OCI-LY7 (cell line): ENCODE data around the gene RASGRP4. TPM values are rescaled to one million over a fixed set of nuclear protein-coding genes. Genes with fewer than 3 reads are reported as not detected.

ENCODE experiments used
- BruUV-seq: library from RNA; stranded (reverse); fragments of 400-500 nt; replicated peaks from 2 replicates; lab custom pipeline; 2021; lab: Mats Ljungman, UMichigan
- CTCF ChIA-PET: fragments of 300-600 bp; sonication (Branson Sonifier 250); formaldehyde crosslinking; loops from one replicate; lab custom pipeline; 2022; ENCODE audit warnings: antibody characterized with exemption; ENCODE audit not compliant: unreplicated experiment; lab: Charles Lee
- POLR2A ChIA-PET: fragments of 300-600 bp; sonication (Branson Sonifier 250); formaldehyde crosslinking; loops from one replicate; lab custom pipeline; 2022; ENCODE audit warnings: antibody characterized with exemption; lab: Charles Lee
- DNase-seq: peaks from one replicate; pipeline ENCODE4 v3.0.0-alpha.2; 2015; ENCODE audit warnings: low spot score
- H2AFZ ChIP-seq: fragments of 200-600 bp; sonication (generic), shearing (Covaris generic); 2 replicates; pipeline ENCODE4 v1.6.1; 2014; ENCODE audit warnings: mild to moderate bottlenecking, antibody characterized with exemption, low read length, moderate library complexity
- H3K27ac ChIP-seq: fragments of 200-600 bp; sonication (generic); 2 replicates; pipeline ENCODE4 v1.5.1; 2014; ENCODE audit warnings: mixed run types, low read depth, mild to moderate bottlenecking, moderate library complexity, low read length, inconsistent platforms; ENCODE audit not compliant: poor library complexity, severe bottlenecking
- H3K36me3 ChIP-seq: fragments of 200-600 bp; sonication (generic); 2 replicates; pipeline ENCODE4 v1.6.1; 2014; ENCODE audit warnings: mild to moderate bottlenecking, antibody characterized with exemption, low read length, moderate library complexity, mixed read lengths; ENCODE audit not compliant: insufficient read depth
- H3K4me1 ChIP-seq: fragments of 200-600 bp; sonication (generic); 2 replicates; pipeline ENCODE4 v1.5.1; 2014; ENCODE audit warnings: mild to moderate bottlenecking, low read length; ENCODE audit not compliant: insufficient read depth, poor library complexity, severe bottlenecking
- H3K4me2 ChIP-seq: fragments of 200-600 bp; sonication (generic); 2 replicates; pipeline ENCODE4 v1.6.1; 2014; ENCODE audit warnings: mild to moderate bottlenecking, low read length
- H3K4me3 ChIP-seq: fragments of 200-600 bp; sonication (generic); 2 replicates; pipeline ENCODE4 v1.5.1; 2014; ENCODE audit warnings: mild to moderate bottlenecking, low read depth, low read length; ENCODE audit not compliant: poor library complexity, severe bottlenecking
- H3K79me2 ChIP-seq: fragments of 200-600 bp; sonication (generic); 2 replicates; pipeline ENCODE4 v1.6.1; 2016; ENCODE audit warnings: low read depth, mild to moderate bottlenecking, low read length, moderate library complexity, mixed read lengths; ENCODE audit not compliant: insufficient read depth
- H3K9me2 ChIP-seq: fragments of 200-600 bp; sonication (generic); 2 replicates; pipeline ENCODE4 v1.6.1; 2016; ENCODE audit warnings: mild to moderate bottlenecking, low read length, mixed read lengths; ENCODE audit not compliant: insufficient read depth
- H3K9me3 ChIP-seq: fragments of 200-600 bp; sonication (generic); 2 replicates; pipeline ENCODE4 v1.6.1; 2014; ENCODE audit warnings: mild to moderate bottlenecking, mixed run types, low read length, mixed read lengths
- H4K20me1 ChIP-seq: fragments of 200-600 bp; sonication (generic); 2 replicates; pipeline ENCODE4 v1.6.1; 2014; ENCODE audit warnings: mild to moderate bottlenecking, antibody characterized with exemption, low read length, moderate library complexity, mixed read lengths; ENCODE audit not compliant: insufficient read depth
- CTCF ChIP-seq: fragments of 200-600 bp; sonication (generic); conservative IDR thresholded peaks from 2 replicates; pipeline ENCODE4 v1.5.1; 2014; ENCODE audit warnings: mild to moderate bottlenecking, antibody characterized with exemption, low read length, moderate library complexity, mixed read lengths
- EZH2phosphoT487 ChIP-seq: fragments of 200-600 bp; sonication (generic); IDR thresholded peaks from 2 replicates; pipeline ENCODE4 v1.6.1; 2018; ENCODE audit warnings: low read depth, borderline replicate concordance, mild to moderate bottlenecking, mixed run types, antibody characterized with exemption, low read length, moderate library complexity, mixed read lengths
- intact Hi-C: fragments of 100-400 bp; cut with micrococcal nuclease; formaldehyde crosslinking; loops from one replicate; pipeline ENCODE4 v1.10.0; 2022; ENCODE audit not compliant: unreplicated experiment
- total RNA-seq, 2 experiments: library from RNA; depleted of rRNA in 1 of 2; stranded (reverse); fragments of >200 nt in 1 of 2; shearing (Covaris generic) in 1 of 2; gene quantifications; 2 replicates each; pipeline ENCODE4 v1.2.3, GENCODE V29; 2014 to 2022

The RASGRP4 gene
- total RNA-seq, 2 experiments from 2014 or later: not detected

- H4K20me1 ChIP-seq: no peaks in the 10 kb centered on the region
- BruUV-seq: no TSS peak
- DNase-seq: no peak
- TF ChIP-seq CTCF: no peak
- TF ChIP-seq EZH2phosphoT487: no peak
- no peak overlapping the region for H3K4me3 ChIP-seq
- ChIA-PET POLR2A (no interaction called here), CTCF (no interaction called here)
- no peaks in the 10 kb centered on the region for H3K9me3 ChIP-seq
- no peak overlapping the region for H2AFZ ChIP-seq
- no peaks in the 10 kb centered on the region for H3K9me2 ChIP-seq
- H3K79me2 ChIP-seq: no peaks in the 10 kb centered on the region
- no peak overlapping the region for H3K4me2 ChIP-seq
- intact Hi-C loops: no loop called here
- no peaks in the 10 kb centered on the region for H3K4me1 ChIP-seq
- H3K27ac ChIP-seq: no peak overlapping the region
- no peaks in the 10 kb centered on the region for H3K36me3 ChIP-seq
Measured at GRCh38 chr19:38457690-38458405, 31.8 kb upstream of the RASGRP4 start.

DNA sequence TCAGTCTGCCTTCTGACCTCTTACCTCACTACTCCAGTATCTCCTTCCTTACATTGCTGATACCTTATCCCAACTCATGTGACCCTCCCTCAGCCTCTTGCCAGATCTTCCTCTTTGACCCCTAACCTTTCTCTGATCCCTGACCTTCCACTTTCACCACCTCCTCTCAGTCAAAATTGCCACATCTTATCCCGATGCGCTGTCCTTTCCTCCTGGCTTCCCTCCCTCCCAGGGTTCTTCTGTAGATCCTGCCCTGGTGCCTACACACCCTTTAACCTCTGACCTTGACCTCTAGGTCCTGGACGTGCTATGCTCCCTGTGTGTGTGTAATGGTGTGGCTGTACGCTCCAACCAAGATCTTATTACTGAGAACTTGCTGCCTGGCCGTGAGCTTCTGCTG is 31.2 kb upstream of the RASGRP4 start:
- CTCF ChIA-PET: no interaction called here
- Histone ChIP-seq H2AFZ (no peak overlapping the region), H3K4me1 (no peaks in the 10 kb centered on the region), H3K4me2 (no peak overlapping the region), H3K9me3 (no peaks in the 10 kb centered on the region), H3K4me3 (no peak overlapping the region), H3K79me2 (no peaks in the 10 kb centered on the region), H4K20me1 (no peaks in the 10 kb centered on the region), H3K9me2 (no peaks in the 10 kb centered on the region), H3K36me3 (no peaks in the 10 kb centered on the region), H3K27ac (no peak overlapping the region)
- no TSS peak for BruUV-seq
- no peak for DNase-seq
- POLR2A ChIA-PET: no interaction called here
- intact Hi-C loops: no loop called here
- no peak for TF ChIP-seq EZH2phosphoT487
- no peak for TF ChIP-seq CTCF

DNA sequence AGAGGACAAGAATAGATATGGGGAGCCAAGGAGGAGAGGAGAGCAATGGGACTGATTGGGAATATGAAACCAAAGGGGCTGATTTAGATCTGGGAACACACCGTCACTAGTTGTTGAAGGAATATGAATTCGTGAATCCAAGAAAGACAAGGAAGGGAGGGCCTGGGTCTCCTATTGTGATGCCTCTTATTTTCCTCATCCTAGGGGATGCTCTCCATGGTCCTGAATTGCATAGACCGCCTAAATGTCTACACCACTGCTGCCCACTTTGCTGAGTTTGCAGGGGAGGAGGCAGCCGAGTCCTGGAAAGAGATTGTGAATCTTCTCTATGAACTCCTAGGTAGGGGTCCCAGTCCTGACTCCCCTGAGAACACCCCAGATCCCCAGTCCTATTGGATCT is 29.0 kb upstream of the RASGRP4 start:
- POLR2A ChIA-PET: no interaction called here
- Histone ChIP-seq H3K9me3 (no peaks in the 10 kb centered on the region), H3K79me2 (no peaks in the 10 kb centered on the region), H3K4me1 (no peaks in the 10 kb centered on the region), H3K36me3 (no peaks in the 10 kb centered on the region), H3K4me2 (no peak overlapping the region), H3K27ac (no peak overlapping the region), H2AFZ (no peak overlapping the region), H4K20me1 (no peaks in the 10 kb centered on the region), H3K9me2 (no peaks in the 10 kb centered on the region), H3K4me3 (no peak overlapping the region)
- intact Hi-C loops: no loop called here
- no peak for TF ChIP-seq CTCF
- no peak for TF ChIP-seq EZH2phosphoT487
- CTCF ChIA-PET: no interaction called here
- BruUV-seq: no TSS peak
- DNase-seq: peak; percentile 14
